ENCODE results near the gene MAML2.

Gene MAML2

DNA sequence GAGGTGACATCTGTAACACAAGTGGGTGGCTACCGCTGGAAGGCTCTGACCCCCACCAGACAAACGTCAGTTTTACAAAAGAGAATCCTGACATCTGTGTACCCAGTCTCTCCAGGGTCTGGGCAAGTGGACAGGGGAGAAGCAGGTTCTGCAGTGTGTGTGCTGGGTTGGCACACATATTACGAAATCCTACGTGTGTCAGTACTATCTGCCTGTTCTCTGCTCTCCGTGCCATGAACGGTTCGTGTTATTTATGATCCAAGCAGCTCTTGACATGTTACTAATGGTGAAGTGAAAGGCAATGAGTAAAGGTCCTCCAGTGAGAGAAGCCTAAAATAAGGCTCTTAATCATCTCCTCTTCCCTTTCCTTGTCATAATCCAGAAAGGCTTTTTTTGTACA, 217.6 kb downstream of the MAML2 start:
- DNase-seq (ENCODE audit: low spot score), result no peak

DNA sequence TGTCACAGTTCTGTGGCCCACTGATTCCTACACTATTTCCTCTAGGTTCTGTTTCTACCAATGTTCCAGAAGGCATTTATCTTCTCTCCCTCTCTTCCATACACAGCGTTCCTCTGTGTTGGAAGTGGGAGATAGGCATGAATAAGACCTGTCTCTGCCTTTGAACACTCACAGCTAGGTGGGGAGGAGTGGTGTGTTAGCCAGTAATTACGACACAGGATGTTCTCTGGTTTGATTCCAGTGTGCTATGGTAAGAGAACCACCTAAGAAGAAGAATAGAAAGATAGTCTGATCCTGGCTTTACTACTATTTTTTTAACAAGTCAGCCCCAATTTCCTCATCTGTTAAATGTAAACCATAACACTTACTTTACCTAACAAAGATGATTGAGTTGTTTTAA, 218.8 kb downstream of the MAML2 start:
- DNase-seq (ENCODE audit: low spot score), result no peak

DNA sequence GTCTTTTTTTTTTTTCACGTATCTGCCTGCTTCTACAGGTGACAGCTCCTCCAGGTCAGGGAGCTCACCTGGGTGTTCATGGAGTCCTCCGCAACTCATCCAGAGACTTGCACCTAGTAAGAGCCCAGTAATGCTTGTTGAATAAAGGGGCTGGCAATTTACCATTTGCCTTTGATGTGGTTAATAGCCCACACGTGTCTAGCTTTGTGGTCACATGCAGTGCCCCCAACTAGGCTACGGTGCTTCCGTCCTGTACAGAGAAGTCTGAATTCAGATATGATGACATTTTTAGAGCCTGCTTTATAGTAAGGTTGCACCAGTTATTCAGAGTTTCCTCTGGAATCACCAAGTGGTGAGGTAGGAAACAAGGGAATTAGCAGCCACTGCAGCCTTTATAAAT, 219.7 kb downstream of the MAML2 start:
- DNase-seq (ENCODE audit: low spot score), result no peak

DNA sequence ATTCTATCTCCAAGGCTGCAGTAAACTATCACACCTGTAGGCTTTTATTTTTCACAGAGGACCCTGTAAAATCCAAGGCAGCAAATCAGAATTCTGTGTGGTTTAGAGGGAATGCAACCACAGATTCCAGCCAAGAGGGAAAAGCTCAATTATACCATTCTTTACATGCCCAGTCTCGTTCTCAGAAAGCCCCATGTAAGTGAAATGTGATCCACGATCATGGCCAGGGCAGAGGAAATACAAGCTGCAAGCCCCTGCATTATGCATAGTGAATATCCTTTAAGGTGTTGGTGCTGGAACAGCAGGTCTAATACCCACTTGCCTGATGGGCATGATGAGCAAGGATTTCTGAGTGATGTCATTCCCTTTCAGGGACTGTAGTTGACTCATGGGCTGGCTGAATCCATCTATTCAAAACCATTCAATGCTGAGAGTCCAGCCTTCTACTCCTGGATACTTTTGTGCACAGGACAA, 220.4 kb downstream of the MAML2 start:
- DNase-seq (ENCODE audit: low spot score), result no peak

DNA sequence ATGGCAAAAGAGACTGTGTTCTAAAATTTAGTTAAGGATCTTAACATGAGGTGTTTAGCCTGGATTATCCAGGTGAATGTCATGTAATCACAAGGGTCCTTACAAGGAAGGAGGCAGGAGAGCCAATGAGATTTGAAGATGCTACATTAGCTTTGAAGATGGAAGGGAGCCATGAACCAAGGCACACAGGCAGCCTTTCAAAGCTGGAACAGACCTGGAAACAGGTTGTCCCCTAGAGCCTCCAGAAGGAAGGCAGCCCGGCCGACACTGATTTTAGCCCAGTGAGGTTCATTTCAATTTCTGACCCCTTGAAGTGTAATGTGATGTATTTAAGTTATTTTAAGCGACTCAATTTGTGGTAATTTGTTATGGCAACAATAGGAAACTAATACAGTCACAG, 223.8 kb downstream of the MAML2 start:
- no peak for DNase-seq (ENCODE audit: low spot score)

DNA sequence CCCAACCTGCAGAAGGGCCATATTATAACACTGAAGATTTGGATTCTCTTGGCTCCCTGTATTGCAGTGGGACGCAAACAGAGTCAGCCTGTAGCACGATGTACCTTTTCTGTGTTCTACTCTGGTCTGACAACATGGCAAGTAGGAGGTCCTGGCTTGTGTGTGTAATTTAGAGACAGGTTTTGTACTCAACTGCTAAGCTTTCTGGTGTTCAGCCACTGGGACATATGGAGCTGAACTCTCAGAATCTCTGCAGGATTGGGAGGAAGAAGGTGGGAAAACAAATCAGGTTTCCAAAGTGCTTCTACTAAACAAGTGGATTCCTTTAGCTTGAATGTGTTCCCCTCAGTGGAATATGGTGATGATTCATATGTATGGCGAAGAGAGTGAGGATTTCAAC, 226.6 kb downstream of the MAML2 start:
- DNase-seq (ENCODE audit: low spot score), result no peak

DNA sequence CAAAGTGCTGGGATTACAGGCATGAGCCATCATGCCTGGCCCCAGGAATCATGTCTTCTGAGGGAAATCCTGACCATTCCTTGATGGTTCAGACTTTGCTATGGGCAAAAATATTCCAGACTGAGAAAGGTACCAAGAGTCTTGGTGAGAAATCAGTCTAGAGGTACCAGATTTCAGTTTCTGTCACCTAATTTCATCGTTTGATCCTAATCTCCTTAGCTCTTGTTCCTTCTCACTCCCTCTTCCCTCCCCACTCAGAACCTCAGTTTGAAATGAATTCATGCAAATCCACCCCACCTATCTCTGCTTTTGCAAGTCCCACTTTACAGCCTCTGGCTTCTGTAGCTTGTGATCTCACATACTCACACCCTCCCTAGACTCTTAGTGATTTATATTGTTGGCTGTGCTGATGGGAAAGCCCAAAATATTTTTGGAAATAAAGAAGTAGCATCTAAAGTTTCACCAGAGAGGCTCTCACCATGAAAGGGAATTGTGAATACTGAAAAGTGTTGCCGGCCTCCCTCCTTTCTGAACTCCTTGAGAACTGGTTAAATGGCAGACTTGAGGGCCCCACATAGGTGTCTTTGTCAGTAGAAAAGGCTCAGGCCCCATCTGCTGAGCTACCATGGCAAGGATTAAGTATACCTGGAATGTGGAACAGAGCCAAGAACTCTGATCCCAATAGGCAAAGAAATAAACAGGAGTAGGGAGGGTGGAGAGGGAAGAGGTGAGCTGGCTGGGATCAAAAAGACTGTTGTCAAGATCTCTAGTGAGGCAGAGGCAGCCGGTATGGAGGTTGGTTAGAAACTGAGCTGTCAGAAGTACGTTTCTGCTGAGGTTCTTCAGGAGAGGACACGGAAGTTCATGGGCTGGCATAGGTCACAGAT, 228.6 kb downstream of the MAML2 start:
- DNase-seq (ENCODE audit: low spot score), result no peak

DNA sequence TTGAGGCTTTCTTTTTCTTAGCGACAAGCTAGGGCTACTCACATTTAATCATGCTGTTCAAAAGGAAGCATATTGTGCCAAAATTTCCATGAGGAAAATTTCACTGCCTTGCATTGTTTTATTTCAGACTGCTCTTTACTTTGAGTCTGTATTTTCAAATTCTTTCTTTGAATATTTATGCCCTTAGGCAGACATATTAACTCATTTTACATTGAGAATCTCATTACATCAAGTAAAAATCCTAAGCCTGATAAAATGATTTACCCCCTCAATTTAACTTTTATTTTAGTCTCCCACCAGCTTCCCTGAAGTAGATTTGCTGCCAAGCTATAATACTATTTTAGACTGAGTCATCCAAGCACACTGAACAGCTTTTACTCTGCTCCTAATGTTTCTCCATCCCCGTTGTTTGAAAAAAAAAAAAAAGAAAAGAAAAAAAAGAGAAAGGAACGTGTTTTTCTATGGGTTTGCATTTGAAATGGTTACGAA, 229.8 kb downstream of the MAML2 start:
- no peak for DNase-seq (ENCODE audit: low spot score)

DNA sequence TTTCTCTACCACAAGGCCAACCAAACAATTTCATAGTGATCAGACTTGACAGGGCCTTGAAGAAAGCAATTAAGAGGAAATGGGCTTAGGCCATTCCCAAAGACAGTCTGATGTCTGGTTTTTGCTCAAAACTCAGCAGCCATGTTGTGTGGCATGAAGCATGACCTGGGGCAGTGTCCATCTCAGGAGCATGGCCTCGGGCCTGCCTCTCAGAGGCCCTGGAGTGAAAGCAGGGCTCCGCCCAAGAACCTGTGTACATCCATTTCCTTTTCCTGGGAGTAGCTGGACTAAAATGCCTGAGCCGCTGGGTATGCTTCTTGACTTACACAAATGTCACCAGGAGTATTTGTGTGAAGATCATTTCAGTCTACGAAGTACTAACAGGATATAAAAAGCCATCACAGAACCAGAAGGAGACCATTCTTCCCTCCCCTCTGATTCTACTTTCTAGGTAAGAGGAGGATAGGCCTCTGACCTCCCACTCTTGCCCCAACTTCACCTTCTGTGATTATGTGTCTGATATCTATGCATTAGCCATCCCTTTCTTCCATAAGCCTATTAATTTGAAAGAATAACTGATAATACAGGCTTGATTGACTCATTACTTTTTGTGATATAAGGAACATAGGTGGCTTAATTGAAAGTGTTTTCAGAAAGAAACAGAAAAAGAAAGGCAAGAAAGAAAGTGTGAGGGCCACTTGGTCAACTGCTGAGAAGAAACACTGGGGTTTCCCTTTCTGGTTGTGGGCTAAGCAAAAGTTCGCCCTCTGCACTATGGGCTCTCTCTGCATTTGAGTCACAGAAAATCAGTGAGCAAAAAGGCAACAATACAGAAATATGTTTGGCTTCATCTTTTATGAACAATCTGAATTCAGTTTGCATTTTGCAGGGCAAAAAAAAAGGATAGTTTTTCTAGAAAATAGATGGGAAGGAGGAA, 230.5 kb downstream of the MAML2 start:
- no peak for DNase-seq (ENCODE audit: low spot score)

DNA sequence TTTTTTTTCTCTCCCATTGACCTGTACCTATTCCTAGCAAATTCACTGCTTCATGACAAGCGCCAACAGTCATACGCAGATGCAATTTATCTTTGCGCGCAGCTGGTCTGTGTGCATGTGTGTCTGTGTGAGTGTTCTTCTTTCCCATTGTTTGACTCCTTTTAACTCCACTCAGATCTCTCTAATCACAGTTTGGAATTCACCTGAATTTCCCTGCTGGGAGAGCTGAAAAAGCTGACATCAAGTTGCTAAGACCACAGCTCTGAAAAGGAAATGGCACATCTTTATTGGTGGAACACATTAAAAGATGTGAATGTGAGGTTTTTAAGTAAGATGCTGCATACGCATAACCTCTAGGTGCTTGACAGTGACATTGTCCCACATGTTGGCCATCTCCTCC, 231.7 kb downstream of the MAML2 start:
- DNase-seq (ENCODE audit: low spot score), result no peak

DNA sequence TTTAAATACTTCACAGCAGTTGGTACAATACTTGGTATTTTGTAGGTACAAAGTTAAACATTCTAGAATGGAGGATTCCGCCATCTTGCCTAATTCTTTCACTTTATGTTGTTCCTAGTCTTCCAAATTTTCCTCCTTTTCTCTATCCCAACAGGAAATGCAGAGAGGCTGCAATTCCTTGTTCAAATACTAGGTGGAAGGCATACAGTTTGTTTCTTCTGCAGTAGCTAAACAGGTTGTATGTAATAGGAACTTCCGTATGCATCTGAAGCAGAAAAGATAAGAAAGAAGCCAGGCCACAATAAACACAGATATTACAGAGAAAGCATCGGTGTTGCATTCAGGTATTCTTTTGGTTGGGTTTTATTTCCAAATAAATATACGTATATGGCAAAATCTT, 232.7 kb downstream of the MAML2 start:
- DNase-seq (ENCODE audit: low spot score), result no peak

DNA sequence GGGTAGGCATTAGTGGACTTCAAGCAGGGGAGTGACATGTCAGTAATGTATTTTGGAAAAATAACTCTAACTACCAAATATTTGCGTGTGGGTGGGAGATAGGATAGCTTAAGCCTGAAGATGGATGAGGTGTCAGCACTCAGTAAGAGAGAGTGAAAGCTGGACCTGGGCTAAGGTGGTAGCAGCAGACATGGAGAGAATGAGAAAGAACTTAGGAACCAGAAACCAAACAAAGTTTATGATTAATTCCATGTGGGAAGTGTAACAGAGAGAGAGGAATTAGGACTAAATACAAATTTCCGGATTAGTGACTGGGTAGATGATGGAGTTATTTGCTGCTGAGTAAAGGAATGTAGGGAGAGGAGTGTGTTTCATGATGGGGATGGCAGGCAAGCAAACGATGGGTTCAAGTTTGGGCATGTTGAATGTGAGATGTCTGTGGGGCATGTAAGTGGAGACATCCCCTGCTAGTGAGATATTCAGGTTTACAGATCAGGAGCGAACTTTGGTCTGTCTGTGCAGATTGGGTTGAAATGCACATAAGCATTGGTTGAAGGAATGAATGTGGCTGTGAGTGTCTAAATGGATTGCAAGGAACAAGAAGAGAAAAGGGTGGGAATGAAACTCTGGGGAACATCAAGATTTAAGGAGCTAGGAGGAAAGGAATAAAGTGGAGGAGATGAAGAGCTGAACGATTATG, 233.5 kb downstream of the MAML2 start:
- DNase-seq (ENCODE audit: low spot score), result no peak

DNA sequence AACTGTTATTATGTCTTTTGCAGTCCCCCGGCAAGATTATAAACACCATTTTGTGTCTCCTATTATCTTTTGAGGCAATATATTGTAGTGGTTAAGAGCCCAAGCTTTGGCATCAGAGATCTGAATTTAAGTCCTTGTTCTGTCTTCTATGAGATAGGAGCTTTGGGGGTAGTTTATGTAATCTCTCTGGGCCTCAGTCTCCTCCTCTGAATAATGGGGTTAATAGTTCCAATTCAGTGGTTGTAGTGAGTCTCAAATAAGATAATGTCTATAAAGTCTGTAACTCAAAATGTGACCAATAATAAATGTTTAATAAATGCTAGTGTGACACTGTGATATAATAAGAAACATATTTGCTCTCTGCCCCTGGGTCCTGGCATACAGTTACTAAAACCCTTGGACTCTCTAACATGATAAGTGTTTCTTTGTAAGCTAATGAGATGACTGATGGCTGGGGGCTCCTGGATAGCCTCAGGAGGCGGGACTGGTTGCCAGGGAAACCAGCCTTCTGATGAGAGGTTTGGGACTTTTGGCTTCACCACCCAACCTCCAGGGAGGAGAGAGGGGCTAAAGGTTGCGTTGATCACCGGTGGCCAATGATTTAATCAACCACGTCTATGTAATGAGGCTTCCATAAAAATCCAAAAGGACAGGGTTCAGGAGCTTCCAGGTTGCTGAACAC, 235.7 kb downstream of the MAML2 start:
- no peak for DNase-seq (ENCODE audit: low spot score)

DNA sequence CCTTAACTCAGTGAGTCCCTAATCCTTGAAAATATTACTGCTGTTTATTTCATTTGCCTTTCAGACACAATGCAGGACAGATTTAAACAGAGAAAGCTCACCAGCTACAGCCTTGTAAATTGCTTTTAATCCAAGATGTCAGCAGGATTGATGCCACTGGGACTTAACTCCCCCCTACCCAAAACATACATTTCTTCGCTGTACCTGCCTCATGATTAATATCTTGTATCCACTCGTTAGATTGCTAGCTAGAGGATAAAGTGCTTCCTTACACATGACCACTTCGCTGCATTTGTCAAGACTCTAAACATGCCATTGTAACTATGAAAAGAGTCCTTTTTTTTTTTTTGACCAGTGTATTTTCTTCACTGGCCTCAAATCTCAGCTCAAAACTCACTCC, 236.3 kb downstream of the MAML2 start:
- no peak for DNase-seq (ENCODE audit: low spot score)

DNA sequence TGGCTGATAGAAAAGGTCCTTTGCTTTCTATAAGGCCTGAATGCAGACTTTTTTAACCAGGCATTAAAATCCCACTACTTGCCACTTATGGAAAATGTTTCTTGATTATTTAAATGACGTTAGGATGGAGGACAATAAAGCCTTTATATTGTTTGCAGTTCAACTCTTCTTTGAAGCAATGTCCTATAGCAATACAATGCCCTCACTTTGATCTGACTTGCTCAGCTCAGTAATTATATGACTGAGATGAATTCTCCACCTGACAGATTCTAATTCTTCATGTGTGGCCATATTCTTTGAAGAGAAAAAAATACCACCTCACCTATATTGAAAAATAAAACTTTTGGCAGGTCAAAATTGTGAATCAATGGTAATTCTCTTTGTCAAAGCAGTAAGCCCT, 237.1 kb downstream of the MAML2 start:
- no peak for DNase-seq (ENCODE audit: low spot score)

DNA sequence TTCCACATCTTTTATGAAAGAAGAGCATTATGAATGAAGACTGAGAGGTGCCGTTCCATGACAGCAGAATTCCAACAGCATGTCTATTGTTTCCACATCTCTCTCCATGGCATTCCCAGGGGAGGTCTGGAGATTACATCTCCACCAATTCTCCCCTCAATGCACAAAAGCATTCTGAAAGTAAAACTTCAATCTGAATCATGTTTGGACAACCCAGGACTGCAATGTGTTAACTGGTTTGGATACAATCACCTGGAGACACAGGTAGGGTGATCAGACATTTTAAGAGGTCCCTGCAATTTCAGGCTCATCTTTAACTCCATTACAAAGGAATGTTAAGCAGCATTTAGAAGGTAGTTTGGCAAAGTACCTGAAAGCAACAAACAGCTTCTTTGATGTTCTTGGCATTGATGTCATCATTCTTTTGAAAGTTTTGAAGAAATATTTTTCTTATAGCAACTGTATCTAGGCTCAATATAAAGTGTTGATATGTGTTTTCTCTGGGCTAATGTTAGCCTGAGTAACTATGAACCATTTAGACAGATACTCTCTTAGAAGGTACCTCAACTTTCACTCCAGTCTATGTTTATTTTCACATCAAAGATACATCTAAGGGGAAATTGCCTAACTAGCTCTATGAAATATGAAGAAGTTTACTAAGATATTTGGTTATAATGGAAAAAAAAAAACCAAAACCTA, 237.6 kb downstream of the MAML2 start:
- no peak for DNase-seq (ENCODE audit: low spot score)

DNA sequence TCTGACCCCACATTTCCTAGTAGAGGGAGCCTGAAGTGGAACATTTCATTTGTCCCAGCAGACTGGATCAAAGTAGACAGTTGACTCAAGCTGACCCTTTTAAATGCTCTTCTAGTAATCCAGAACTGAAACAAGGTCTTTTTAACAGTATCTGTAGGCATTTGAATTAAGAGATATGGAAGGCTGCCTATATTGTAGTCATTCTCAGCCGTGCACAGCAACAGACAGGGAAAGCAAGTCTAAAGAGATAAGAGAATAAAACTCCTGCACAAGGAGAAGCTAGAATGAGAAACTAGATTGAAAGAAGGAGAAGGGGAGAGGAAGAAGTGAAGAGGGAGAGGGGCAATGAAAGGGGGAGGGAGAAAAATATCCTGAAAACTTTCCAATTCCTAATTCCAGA, 238.5 kb downstream of the MAML2 start:
- DNase-seq (ENCODE audit: low spot score), result no peak

DNA sequence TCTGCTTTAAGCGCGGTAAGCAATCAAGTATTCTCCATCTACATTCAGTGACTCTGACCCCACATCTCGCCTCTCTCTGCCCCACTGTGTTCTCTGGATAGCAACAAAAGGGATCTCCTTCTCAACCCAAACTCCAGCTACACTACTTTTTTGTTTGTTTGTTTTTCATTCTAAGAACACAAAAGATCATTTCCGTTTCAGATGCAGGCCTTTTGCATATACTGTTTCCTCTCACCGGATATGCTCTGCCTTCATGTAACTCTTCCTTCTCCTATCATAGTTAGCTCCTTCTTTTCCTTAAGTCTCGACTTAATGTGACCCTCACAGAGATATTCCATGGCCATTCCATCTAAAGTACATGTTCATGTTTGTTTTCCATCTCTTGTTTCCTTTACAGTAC, 239.3 kb downstream of the MAML2 start:
- DNase-seq (ENCODE audit: low spot score), result no peak

DNA sequence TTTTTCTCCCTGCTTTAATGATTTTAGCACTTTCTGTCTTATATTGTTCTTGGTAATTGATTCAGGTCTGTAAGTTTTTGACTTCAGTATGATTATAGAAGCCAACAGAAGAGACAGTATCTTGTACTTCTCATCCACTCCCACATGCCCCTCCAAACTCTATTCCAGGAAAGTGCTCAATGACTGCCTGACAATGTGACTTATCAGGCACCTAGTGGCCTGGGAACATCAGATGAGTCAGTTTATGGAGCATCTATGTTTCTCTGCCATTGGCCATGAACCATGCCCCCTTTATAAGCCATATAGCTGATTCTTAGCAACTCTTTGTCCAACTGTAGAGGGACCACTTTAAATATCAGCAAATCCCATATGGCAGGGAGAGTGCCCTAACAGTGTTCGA, 239.9 kb downstream of the MAML2 start:
- DNase-seq (ENCODE audit: low spot score), result no peak

DNA sequence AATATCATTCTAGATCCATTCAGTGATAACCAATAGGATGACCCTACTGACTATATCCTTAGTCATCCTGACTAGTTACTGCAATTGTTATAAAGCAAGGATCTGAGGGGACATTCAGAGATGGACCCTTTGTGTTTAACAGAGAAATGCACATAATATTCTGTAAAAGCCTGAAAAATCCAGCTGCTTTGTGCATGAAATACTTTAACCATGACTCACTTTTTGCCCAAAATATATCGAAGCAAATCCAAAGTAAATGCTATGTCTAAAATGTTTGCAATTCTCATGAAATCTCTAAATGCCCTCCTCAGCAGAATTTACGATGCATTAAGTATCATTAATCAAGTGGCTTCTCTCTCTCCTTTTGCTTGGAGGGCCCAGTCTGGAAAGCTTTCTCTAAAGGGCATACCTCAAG, 240.3 kb downstream of the MAML2 start:
- no peak for DNase-seq (ENCODE audit: low spot score)

DNA sequence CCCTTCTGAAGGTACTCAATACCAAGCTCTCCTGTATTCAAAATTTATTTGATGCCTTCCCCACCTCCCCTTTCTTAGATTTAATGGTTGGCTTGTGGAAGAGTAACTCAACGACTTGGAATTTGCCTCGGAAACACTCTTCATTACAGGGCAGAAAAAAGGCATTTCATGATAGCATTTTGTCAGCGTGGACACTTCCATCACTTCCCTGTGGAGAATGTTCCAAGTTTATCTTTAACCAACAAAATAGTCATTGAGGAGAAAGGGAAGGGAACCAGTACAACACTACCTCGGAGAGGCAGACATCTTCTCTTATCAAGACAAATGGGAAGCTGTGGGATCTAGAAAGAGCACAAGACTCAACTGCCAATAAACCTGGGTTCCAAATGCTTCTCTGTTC, 241.8 kb downstream of the MAML2 start:
- DNase-seq (ENCODE audit: low spot score), result no peak

Measured in germinal center (tissue), 1 donor.